Measurements from ENCODE around the gene ARRDC2. TPM values are rescaled to one million over a fixed set of nuclear protein-coding genes. Genes with fewer than 3 reads are reported as not detected.
A peak's percentile ranks its signal among the peaks of the same experiment; 100 is the strongest.
"Not testable (repeated sequence)": the region's sequence is repeated elsewhere in the genome, so short reads cannot be mapped to it uniquely, and the experiment has no call there.

ARRDC2 gene
- total and polyA plus RNA-seq, 5 donors from 2014 or later: 25.9 to 151 (median 37.1) TPM

DNA sequence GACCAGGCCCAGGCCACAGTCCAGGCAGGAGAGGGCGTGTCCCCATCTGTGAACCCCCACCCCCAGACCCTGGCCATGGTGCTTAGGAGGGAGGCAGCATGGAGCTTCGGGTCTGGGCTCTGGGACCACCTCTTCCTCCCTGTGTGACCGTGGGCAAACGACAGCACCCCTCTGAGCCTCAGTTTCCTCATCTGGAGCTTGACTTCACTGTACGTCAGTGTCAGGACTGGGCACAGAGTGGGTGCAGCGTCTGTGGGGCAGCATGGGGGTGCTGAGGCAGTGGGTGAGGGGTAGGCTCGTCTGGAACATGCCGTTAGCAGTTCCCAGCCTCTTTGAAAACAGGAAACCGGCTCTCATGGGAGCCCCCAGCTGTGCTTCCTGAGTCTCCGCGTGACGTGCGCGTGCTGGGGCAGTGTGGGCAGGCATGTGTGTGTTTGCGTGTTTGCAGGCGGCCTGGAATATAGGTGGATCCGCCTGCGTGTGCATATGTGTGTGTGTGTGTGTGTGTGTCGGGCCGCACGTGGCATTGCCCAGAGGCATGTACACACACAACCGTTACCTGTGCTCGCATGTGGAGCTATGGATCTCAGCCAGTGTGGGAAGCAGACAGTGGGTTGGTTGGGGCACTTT lies 15.8 kb downstream of the ARRDC2 start:
- Mint-ChIP-seq H3K4me1 (peaks cover 0 to 58% (median 34%) of the 10 kb centered on the region in 4 donors), H3K27ac (peak overlapping the region; percentile 95 to 98 (median 96)), H3K36me3 (no peaks in the 10 kb centered on the region), H3K27me3 (peaks cover 5% of the 10 kb centered on the region), H3K4me3 (peak overlapping the region; percentile 53 to 68 (median 66)), H3K9me3 (peaks cover 0 to 2% (median 0%) of the 10 kb centered on the region in 7 donors)
- Histone ChIP-seq H3K27me3 (ENCODE audit: control insufficient read depth, insufficient read depth, low read length) (no peaks in the 10 kb centered on the region), H3K9me3 (ENCODE audit: control insufficient read depth in 2 of 2, low read length in 2 of 2) (no peaks in the 10 kb centered on the region), H3K27ac (ENCODE audit: insufficient read depth, low read length, poor library complexity, severe bottlenecking) (peak overlapping the region; percentile 74), H3K36me3 (ENCODE audit: control insufficient read depth, insufficient read depth, low read length) (no peaks in the 10 kb centered on the region), H3K4me3 (ENCODE audit: low read depth, low read length) (no peak overlapping the region), H3K4me1 (ENCODE audit: control insufficient read depth, insufficient read depth, low read length, poor library complexity, severe bottlenecking) (peaks cover 40% of the 10 kb centered on the region)
- DNase-seq: peak; percentile 62 to 74 (median 67)
- peak; percentile 44 to 51 for ATAC-seq (ENCODE audit: low read depth in 2 of 2)

- no peak for DNase-seq
- no peak overlapping the region for H3K27ac ChIP-seq (ENCODE audit: insufficient read depth, low read length, poor library complexity, severe bottlenecking)
- peaks cover 5% of the 10 kb centered on the region for H3K27me3 Mint-ChIP-seq
- ATAC-seq (ENCODE audit: low read depth in 2 of 2): no peak
- no peaks in the 10 kb centered on the region for H3K36me3 ChIP-seq (ENCODE audit: control insufficient read depth, insufficient read depth, low read length)
- no peaks in the 10 kb centered on the region for H3K9me3 ChIP-seq (ENCODE audit: control insufficient read depth in 2 of 2, low read length in 2 of 2)
- peaks cover 18% of the 10 kb centered on the region for H3K4me1 ChIP-seq (ENCODE audit: control insufficient read depth, insufficient read depth, low read length, poor library complexity, severe bottlenecking)
- H3K4me1 Mint-ChIP-seq: peaks cover 0 to 42% (median 25%) of the 10 kb centered on the region in 4 donors
- H3K36me3 Mint-ChIP-seq: no peaks in the 10 kb centered on the region
- peaks cover 0 to 2% (median 0%) of the 10 kb centered on the region in 7 donors for H3K9me3 Mint-ChIP-seq
- peak overlapping the region in 2 of 3 donors; percentile 32 to 83 for H3K27ac Mint-ChIP-seq
- H3K4me3 Mint-ChIP-seq: no peak overlapping the region
- no peak overlapping the region for H3K4me3 ChIP-seq (ENCODE audit: low read depth, low read length)
- no peaks in the 10 kb centered on the region for H3K27me3 ChIP-seq (ENCODE audit: control insufficient read depth, insufficient read depth, low read length)
Observed at GRCh38 chr19:18027151-18027550, 19.2 kb downstream of the ARRDC2 start.

GRCh38 chr19:18029617-18030338 lies 21.8 kb downstream of the ARRDC2 start:
- ATAC-seq (ENCODE audit: low read depth in 2 of 2): no peak
- H3K9me3 ChIP-seq (ENCODE audit: control insufficient read depth in 2 of 2, low read length in 2 of 2): no peaks in the 10 kb centered on the region
- H3K4me1 ChIP-seq (ENCODE audit: control insufficient read depth, insufficient read depth, low read length, poor library complexity, severe bottlenecking): no peaks in the 10 kb centered on the region
- no peak overlapping the region for H3K4me3 ChIP-seq (ENCODE audit: low read depth, low read length)
- no peaks in the 10 kb centered on the region for H3K27me3 Mint-ChIP-seq
- H3K36me3 ChIP-seq (ENCODE audit: control insufficient read depth, insufficient read depth, low read length): no peaks in the 10 kb centered on the region
- H3K9me3 Mint-ChIP-seq: peaks cover 0 to 2% (median 0%) of the 10 kb centered on the region in 7 donors
- no peak overlapping the region for H3K4me3 Mint-ChIP-seq
- no peaks in the 10 kb centered on the region for H3K36me3 Mint-ChIP-seq
- H3K27me3 ChIP-seq (ENCODE audit: control insufficient read depth, insufficient read depth, low read length): no peaks in the 10 kb centered on the region
- H3K27ac Mint-ChIP-seq: no peak overlapping the region
- H3K4me1 Mint-ChIP-seq: peaks cover 0 to 17% (median 8%) of the 10 kb centered on the region in 4 donors
- DNase-seq: no peak
- no peak overlapping the region for H3K27ac ChIP-seq (ENCODE audit: insufficient read depth, low read length, poor library complexity, severe bottlenecking)

GRCh38 chr19:18031401-18031800 lies 23.4 kb downstream of the ARRDC2 start:
- not testable (repeated sequence) for H3K4me3 Mint-ChIP-seq; H3K27me3 Mint-ChIP-seq; ATAC-seq (ENCODE audit: low read depth in 2 of 2); H3K4me3 ChIP-seq (ENCODE audit: low read depth, low read length); H3K9me3 Mint-ChIP-seq; H3K27me3 ChIP-seq (ENCODE audit: control insufficient read depth, insufficient read depth, low read length); H3K4me1 Mint-ChIP-seq; H3K9me3 ChIP-seq (ENCODE audit: control insufficient read depth in 2 of 2, low read length in 2 of 2); H3K36me3 ChIP-seq (ENCODE audit: control insufficient read depth, insufficient read depth, low read length); H3K27ac ChIP-seq (ENCODE audit: insufficient read depth, low read length, poor library complexity, severe bottlenecking); DNase-seq; H3K4me1 ChIP-seq (ENCODE audit: control insufficient read depth, insufficient read depth, low read length, poor library complexity, severe bottlenecking); H3K36me3 Mint-ChIP-seq
- peak overlapping the region in 1 of 3 donors; percentile 32 for H3K27ac Mint-ChIP-seq

- H3K4me3 ChIP-seq (ENCODE audit: low read depth, low read length); H3K36me3 Mint-ChIP-seq; H3K27ac Mint-ChIP-seq; H3K4me1 ChIP-seq (ENCODE audit: control insufficient read depth, insufficient read depth, low read length, poor library complexity, severe bottlenecking); DNase-seq; H3K9me3 Mint-ChIP-seq; H3K27me3 ChIP-seq (ENCODE audit: control insufficient read depth, insufficient read depth, low read length); H3K36me3 ChIP-seq (ENCODE audit: control insufficient read depth, insufficient read depth, low read length); H3K27me3 Mint-ChIP-seq; H3K9me3 ChIP-seq (ENCODE audit: control insufficient read depth in 2 of 2, low read length in 2 of 2); ATAC-seq (ENCODE audit: low read depth in 2 of 2); H3K27ac ChIP-seq (ENCODE audit: insufficient read depth, low read length, poor library complexity, severe bottlenecking); H3K4me3 Mint-ChIP-seq; H3K4me1 Mint-ChIP-seq: not testable (repeated sequence)
Observed at GRCh38 chr19:18032102-18032501, 24.1 kb downstream of the ARRDC2 start.

DNA sequence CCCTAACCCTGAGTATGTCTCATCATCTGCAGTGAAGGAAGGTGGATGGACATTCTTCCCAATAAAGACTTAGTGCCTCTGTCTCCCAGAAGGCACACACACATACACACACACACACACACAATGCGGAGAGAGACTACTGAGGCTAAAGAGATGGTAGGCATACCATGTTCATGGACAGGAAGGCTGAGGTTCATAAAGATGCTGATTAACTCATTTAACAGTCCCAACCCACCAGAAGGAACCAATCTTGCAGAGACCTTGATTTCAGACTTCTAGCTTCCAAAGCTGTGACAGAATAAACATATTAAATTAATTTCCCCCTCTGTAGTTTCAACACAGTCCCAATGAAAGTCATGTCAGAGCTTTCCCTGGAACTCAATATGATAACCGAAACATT lies 33.1 kb downstream of the ARRDC2 start:
- Mint-ChIP-seq H3K4me3 (peak overlapping the region in 1 of 4 donors; percentile 16), H3K4me1 (peaks cover 5 to 40% (median 15%) of the 10 kb centered on the region in 4 donors), H3K9me3 (no peaks in the 10 kb centered on the region), H3K27me3 (no peaks in the 10 kb centered on the region), H3K36me3 (no peaks in the 10 kb centered on the region), H3K27ac (peak overlapping the region in 1 of 3 donors; percentile 63)
- Histone ChIP-seq H3K27me3 (ENCODE audit: control insufficient read depth, insufficient read depth, low read length) (no peaks in the 10 kb centered on the region), H3K4me1 (ENCODE audit: control insufficient read depth, insufficient read depth, low read length, poor library complexity, severe bottlenecking) (peaks cover 26% of the 10 kb centered on the region), H3K36me3 (ENCODE audit: control insufficient read depth, insufficient read depth, low read length) (no peaks in the 10 kb centered on the region), H3K27ac (ENCODE audit: insufficient read depth, low read length, poor library complexity, severe bottlenecking) (no peak overlapping the region), H3K4me3 (ENCODE audit: low read depth, low read length) (no peak overlapping the region), H3K9me3 (ENCODE audit: control insufficient read depth in 2 of 2, low read length in 2 of 2) (no peaks in the 10 kb centered on the region)
- ATAC-seq (ENCODE audit: low read depth in 2 of 2) (no peak), DNase-seq (no peak)

DNA sequence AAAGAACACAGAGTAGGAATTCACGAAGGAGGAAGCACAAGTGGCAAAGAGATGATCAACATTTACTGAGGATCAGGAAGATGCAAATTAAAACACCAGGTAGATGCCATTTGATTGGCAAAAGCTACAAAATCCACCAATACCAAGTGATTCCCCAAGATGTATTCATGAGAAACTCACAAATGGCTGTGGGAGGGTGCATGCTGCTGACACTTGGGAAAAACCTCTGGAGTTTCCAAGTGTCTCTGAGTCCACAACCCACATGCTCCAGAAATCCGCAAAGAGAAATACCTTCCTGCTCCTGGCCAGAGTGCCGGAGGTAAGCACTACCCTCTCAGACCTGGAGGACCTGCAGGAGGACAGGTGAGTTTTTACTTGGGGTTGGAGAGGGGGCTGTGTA lies 35.7 kb downstream of the ARRDC2 start:
- H3K27ac Mint-ChIP-seq: peak overlapping the region; percentile 45 to 97 (median 94)
- Histone ChIP-seq H3K4me1 (ENCODE audit: control insufficient read depth, insufficient read depth, low read length, poor library complexity, severe bottlenecking) (peaks cover 26% of the 10 kb centered on the region), H3K36me3 (ENCODE audit: control insufficient read depth, insufficient read depth, low read length) (no peaks in the 10 kb centered on the region), H3K9me3 (ENCODE audit: control insufficient read depth in 2 of 2, low read length in 2 of 2) (no peaks in the 10 kb centered on the region), H3K27ac (ENCODE audit: insufficient read depth, low read length, poor library complexity, severe bottlenecking) (peak overlapping the region; percentile 68), H3K4me3 (ENCODE audit: low read depth, low read length) (no peak overlapping the region), H3K27me3 (ENCODE audit: control insufficient read depth, insufficient read depth, low read length) (no peaks in the 10 kb centered on the region)
- no peaks in the 10 kb centered on the region for H3K27me3 Mint-ChIP-seq
- no peak for DNase-seq
- H3K4me1 Mint-ChIP-seq: peaks cover 5 to 49% (median 16%) of the 10 kb centered on the region in 4 donors
- no peaks in the 10 kb centered on the region for H3K36me3 Mint-ChIP-seq
- no peak for ATAC-seq (ENCODE audit: low read depth in 2 of 2)
- H3K9me3 Mint-ChIP-seq: no peaks in the 10 kb centered on the region
- H3K4me3 Mint-ChIP-seq: peak overlapping the region; percentile 52 to 87 (median 78)
